ENCODE data around the gene C1orf53.
"Not testable (repeated sequence)": the region's sequence is repeated elsewhere in the genome, so short reads cannot be mapped to it uniquely, and the experiment has no call there.

The C1orf53 gene

GRCh38 chr1:197948926-197949899 is 46.8 kb downstream of the C1orf53 start:
- peak; percentile 44 for DNase-seq (ENCODE audit: low read depth, low spot score)
- no peak overlapping the region for H3K4me3 ChIP-seq (ENCODE audit: low read length)

DNA sequence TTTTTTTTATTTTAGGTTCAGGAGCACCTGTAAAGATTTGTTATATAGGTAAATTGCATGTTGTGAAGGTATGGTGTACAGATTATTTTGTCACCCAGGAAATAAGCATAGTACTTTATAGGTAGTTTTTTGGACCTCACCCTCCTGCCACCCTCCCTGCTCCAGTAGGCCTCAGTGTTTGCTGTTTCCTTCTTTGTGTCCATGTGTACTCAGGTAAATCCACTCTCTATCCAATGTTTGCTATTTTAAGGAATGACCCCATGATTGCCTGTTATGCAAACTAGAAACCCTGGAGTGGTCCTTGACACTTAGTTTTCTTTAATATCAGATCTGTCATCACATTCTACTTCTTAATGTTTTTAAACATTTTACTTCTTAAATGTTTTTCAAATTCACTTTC is 48.7 kb downstream of the C1orf53 start:
- DNase-seq (ENCODE audit: low read depth, low spot score): no peak
- no peak overlapping the region for H3K4me3 ChIP-seq (ENCODE audit: low read length)

DNA sequence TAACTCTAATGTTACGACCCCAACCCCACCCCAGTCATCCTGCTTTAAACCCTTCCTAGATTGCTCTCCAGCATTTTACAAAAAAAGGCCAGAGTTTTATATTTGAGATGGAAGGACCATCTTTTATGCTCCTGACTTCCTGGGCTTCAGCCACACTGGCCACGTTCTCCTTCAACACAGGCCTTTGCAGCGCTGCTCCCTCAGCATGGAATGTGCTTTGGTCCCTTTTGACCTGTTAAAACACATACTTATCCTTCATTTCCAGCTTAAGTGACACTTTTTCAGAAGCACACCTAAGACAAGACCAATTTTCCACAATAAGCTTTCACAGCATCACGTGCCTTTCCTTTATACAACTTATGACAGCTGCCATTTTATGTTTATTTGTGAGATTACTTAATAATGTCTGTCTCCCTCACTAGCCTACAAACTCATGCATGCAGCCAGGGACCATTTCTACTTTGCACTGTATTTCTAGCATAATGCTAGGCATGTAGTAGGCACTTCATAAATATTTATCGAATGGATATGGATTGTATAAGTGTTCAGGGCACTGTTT is 49.3 kb downstream of the C1orf53 start:
- no peak overlapping the region for H3K4me3 ChIP-seq (ENCODE audit: low read length)
- no peak for DNase-seq (ENCODE audit: low read depth, low spot score)

GRCh38 chr1:197953472-197953871 is 51.0 kb downstream of the C1orf53 start:
- DNase-seq (ENCODE audit: low read depth, low spot score); H3K4me3 ChIP-seq (ENCODE audit: low read length): not testable (repeated sequence)

DNA sequence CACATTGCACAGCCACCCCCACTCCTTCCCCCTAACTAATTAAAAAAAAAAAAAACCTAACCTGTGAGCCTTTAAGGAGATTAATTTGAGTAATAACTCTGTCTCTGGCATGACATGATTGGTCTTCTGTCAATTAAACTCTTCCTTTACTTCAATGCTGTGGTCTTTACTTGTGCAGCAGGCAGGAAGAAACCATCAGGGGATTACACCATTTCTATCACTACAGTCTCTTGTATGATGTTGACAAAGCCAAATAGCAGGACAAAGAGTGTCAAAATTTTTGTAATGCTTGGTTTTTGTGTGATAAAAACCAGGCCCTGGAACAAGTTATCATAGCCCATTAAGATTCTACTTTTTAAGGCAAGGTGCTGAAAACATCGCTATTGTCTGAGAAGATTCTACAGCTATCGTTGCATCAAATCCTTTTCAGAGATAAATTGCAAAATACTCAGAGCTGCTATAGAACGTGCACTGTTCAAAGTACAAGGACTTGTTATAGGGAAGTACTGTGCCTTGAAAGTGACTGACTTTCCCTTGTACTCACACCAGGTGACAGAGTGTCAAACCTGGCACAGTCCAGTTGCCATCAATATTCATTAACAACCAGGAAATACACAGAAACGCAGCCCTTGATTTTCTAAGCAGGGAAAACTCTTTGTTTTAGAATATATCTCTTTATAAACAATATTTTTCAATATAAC is 52.4 kb downstream of the C1orf53 start:
- DNase-seq (ENCODE audit: low read depth, low spot score): no peak
- no peak overlapping the region for H3K4me3 ChIP-seq (ENCODE audit: low read length)

DNA sequence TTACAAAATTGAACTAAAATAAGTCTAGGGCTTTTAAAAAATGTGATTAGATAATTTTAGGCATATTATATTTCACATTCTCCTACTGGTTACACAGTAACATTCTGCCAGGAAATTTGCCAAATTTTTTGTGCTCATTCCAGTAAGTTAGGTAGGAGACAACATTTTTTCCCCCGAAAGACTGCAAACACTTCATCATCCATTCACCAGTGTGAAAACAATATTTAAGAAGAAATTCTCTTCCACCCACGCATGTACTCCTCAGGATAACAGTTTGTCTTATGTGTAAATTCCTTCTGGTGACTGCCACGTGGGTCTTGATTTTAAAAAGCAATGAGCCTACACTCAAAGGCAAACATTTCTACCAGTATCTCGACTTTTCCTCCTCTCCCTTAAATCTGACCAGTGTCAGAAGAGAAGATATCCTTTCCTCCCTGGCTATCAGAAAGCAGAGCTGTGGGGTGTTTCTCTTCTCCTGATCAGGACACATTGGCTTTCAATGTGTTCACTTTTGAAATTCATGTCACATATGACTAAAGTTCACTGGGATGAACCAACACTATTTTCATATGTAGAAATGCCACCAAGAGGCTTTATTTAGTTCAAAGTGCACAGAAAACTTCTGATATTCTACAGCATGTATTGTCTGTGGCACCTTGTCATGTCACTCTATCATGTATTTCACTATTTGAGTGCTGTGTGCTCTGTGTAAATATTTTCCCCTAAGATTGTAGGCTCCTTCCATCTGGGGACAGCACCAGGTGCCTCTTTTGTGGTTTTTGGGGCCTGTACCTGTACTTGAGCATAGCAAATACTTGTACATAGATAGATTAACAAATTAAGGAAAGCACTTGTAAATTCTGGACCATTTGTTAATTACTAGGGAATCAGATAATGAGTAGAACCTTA is 53.3 kb downstream of the C1orf53 start:
- no peak for DNase-seq (ENCODE audit: low read depth, low spot score)
- no peak overlapping the region for H3K4me3 ChIP-seq (ENCODE audit: low read length)

Data from Jurkat, Clone E6-1 (cell line).